GM18507 (cell line): ENCODE data around the gene BACH2.
"Not testable (repeated sequence)": the region's sequence is repeated elsewhere in the genome, so short reads cannot be mapped to it uniquely, and the experiment has no call there.

ENCODE experiments used
- DNase-seq: peaks from one replicate; pipeline ENCODE4 v3.0.0; 2011; ENCODE audit warnings: low read depth; ENCODE audit not compliant: insufficient read length; ENCODE audit errors: extremely low spot score
- FAIRE-seq: peaks from 2 replicates; lab custom pipeline; 2011; peaks lifted over from hg19 to GRCh38; lab: Jason Lieb, UNC

Gene BACH2

GRCh38 chr6:90170601-90171000, 126.0 kb downstream of the BACH2 start:
- no peak for DNase-seq
- FAIRE-seq: no peak

DNA sequence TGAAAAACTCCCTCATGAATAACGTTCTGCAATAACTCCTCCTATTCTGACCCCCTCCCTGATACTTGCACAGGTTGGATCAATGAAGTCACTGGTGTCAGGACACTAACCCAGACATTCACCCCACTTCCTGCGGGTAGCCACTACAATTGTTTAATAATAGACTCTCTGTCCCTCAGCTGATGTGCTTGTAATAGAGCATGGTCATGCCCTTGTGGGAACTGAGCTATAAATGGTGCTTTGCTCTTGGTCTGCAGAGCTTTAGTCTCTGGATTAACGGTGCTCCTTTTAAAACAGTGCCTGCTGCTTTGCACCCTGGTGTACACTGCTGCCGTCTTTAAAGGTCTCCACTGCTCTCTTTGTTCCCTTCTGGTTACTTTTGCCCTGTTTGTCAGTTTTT, 127.3 kb downstream of the BACH2 start:
- DNase-seq: no peak

GRCh38 chr6:90168693-90169131, 127.9 kb downstream of the BACH2 start:
- no peak for DNase-seq
- FAIRE-seq: no peak

More for the DNA sequence above, 127.3 kb downstream of the BACH2 start:
- FAIRE-seq: no peak

- DNase-seq (no peak), FAIRE-seq (no peak)
Measured at GRCh38 chr6:90167514-90168379, 128.9 kb downstream of the BACH2 start.

DNA sequence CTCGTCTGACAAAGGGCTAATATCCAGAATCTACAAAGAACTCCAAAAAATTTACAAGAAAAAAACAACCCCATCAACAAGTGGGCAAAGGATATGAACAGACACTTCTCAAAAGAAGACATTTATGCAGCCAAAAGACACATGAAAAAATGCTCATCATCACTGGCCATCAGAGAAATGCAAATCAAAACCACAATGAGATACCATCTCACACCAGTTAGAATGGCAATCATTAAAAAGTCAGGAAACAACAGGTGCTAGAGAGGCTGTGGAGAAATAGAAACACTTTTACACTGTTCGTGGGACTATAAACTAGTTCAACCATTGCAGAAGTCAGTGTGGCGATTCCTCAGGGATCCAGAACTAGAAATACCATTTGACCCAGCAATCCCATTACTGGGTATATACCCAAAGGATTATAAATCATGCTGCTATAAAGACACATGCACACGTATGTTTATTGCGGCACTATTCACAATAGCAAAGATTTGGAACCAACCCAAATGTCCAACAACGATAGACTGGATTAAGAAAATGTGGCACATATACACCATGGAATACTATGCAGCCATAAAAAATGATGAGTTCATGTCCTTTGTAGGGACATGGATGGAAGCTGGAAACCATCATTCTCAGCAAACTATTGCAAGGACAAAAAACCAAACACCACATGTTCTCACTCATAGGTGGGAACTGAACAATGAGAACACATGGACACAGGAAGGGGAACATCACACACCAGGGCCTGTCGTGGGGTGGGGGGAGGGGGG, 130.3 kb downstream of the BACH2 start:
- DNase-seq, FAIRE-seq: not testable (repeated sequence)

DNA sequence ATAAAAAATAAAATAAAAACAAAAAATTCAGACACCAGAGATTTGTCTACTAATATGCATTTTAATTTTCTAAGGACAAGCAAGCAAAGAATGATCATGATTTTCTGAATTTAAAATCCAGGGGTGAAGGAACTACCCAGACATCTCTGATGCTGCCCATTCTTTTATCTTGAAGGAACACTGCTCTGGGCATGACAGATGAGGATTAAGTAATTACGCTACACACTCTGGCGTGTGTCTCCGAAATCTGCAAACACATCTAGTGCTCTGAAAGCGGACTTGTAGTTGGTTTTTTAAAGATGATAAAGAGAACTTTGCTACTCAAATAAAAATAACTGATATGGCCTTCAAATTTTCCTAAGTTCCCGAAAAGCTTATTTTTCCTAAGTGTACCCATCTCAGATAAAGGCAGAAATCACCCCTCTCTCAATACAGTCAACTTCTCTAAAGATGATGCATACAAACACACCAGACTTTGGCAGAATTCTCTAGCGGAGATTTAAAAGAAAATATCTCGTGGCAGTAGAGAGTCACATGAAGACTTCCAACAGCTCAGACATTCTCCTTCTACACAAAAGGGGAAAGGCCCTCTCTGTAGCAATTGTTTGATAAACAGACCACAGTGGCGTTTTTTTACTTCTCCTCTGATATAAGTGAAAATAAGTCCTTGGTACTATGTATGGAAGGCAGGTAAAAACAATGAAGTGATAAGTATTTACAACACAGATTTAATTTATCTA, 133.8 kb downstream of the BACH2 start:
- DNase-seq (no peak), FAIRE-seq (no peak)

DNA sequence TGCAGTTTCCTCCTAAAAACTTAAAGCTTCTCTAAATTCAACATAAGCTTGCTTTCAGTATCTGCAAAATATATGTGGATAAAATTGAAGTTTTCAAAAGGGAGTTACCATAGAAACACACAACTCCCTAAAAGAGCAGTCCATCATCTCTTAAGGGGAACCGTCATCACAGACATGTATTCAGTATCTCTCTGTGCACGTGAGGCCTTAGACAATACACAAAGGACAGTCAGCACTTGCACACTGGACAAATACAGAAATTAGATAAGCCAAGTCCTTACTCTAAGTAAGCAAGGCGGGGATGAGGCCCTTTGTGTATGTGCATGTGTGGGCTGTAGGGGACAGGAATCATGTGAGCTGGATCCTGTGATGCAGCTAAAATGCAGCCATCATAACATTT, 136.6 kb downstream of the BACH2 start:
- DNase-seq: no peak
- no peak for FAIRE-seq

DNA sequence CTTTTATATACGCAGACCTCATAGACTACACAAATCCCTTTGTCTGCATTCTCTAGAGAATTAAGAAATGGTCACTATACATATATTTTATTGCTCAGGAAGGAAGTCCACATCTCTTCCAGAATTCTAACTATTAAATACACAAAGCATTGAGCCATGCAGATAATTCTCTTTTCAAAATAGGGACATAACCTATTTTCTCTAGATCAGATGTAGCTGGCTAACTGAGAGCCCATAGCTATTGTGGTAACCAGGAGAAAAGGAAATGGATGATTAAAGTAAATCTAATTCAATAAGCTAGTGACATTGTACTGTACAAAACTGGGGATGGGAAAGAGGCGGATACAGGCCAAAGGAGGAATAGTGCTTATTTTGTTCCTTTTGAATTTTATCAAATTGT, 137.2 kb downstream of the BACH2 start:
- no peak for DNase-seq
- FAIRE-seq: no peak

- FAIRE-seq (no peak), DNase-seq (no peak)
Measured at GRCh38 chr6:90158936-90159335, 137.7 kb downstream of the BACH2 start.

GRCh38 chr6:90157441-90157840, 139.2 kb downstream of the BACH2 start:
- FAIRE-seq (no peak), DNase-seq (no peak)

DNA sequence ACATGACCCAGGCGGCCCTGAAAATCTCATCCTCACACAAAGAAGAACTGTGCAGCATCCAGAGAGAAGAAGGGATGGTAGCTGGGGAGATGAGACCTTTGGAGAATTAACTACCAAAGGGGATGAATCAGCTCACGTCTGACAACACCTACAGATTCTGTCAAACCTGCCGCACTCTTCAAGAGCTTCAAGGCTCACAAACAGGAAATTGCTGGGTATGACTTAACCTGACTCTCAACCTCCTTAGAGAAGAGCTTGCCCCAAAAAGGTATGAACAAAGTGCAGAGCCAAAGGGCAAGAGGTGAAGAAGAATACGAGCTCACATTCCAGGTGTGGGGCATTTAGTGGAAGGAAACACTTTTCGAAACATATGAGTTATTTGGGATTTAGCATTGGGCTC, 139.8 kb downstream of the BACH2 start:
- FAIRE-seq (no peak), DNase-seq (no peak)

- no peak for FAIRE-seq
- DNase-seq: no peak
Measured at GRCh38 chr6:90154755-90155470, 141.7 kb downstream of the BACH2 start.

- DNase-seq (no peak), FAIRE-seq (no peak)
Measured at GRCh38 chr6:90151576-90152422, 144.8 kb downstream of the BACH2 start.

- DNase-seq: no peak
- no peak for FAIRE-seq
Measured at GRCh38 chr6:90149280-90149679, 147.4 kb downstream of the BACH2 start.

GRCh38 chr6:90148867-90149266, 147.8 kb downstream of the BACH2 start:
- DNase-seq (no peak), FAIRE-seq (no peak)

DNA sequence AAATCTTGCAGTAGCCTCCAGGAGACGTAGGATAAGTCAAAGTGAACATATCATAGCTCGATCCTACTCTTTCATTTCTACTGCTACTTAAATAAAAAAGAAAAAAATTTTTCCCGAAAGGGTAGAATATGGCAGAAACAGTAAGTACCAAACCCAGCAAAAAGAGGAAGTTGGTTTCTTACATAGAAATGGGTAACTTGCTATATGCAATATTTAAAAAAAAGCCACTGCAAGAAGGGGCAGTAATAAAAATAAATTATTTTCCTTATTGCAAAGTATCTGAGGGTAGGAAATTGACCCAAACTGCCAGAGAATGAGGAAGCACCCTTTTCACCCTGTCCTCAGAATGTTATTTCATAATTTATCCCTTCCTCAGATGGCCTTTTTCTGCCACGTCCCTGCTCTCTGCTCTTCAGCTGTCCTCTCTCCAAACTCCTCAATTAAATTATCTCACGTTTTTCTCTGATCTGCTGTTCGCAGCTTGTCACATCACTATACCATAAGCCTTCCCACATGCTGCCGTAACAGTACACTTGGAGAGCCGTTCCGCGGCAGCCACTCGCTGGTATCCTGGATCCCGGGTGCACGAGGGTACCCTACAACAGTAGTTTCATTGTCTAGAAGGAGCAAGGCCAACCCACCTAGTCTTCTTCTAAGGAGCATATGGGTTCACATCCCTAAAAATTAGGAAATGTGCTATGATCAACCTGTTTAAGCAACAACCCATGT, 149.6 kb downstream of the BACH2 start:
- FAIRE-seq (no peak), DNase-seq (no peak)

- no peak for FAIRE-seq
Measured at GRCh38 chr6:90146024-90146423, 150.6 kb downstream of the BACH2 start.

More at GRCh38 chr6:90146024-90146423, 150.6 kb downstream of the BACH2 start:
- no peak for DNase-seq
